ENCODE measurements around the gene ANKDD1A.
A peak's percentile ranks its signal among the peaks of the same experiment; 100 is the strongest.

Gene ANKDD1A

GRCh38 chr15:64911311-64912186, at the start of gene ANKDD1A:
ANKDD1A (plus strand) TSS chr15:64911902; CDS start chr15:64911931, 29 bp downstream.
- no peak for DNase-seq

DNA sequence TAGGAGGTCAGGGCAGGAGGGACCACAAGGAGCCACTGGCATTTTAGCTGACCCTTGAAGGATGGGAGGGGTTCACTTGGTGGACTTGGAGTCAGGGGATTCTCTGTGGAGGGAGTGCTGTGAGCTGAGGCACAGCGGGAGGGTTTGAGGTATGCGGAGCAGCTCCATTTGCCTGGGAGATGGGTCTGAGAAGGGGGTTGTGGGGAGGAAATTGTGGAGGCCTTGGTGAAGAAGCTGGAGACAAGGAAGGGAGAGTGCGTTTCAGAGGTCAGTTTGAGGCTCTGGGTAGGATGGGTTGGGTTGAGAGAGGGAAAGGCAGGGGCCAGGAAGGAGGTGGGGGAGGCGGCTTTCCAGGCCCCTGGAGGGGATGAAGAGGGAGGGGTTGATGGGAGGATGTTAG, 49.7 kb upstream of the ANKDD1A start:
- DNase-seq: no peak

- no peak for DNase-seq
Observed at GRCh38 chr15:64862408-64862807, 49.3 kb upstream of the ANKDD1A start.

- DNase-seq: no peak
Observed at GRCh38 chr15:64864068-64864467, 47.6 kb upstream of the ANKDD1A start.

DNA sequence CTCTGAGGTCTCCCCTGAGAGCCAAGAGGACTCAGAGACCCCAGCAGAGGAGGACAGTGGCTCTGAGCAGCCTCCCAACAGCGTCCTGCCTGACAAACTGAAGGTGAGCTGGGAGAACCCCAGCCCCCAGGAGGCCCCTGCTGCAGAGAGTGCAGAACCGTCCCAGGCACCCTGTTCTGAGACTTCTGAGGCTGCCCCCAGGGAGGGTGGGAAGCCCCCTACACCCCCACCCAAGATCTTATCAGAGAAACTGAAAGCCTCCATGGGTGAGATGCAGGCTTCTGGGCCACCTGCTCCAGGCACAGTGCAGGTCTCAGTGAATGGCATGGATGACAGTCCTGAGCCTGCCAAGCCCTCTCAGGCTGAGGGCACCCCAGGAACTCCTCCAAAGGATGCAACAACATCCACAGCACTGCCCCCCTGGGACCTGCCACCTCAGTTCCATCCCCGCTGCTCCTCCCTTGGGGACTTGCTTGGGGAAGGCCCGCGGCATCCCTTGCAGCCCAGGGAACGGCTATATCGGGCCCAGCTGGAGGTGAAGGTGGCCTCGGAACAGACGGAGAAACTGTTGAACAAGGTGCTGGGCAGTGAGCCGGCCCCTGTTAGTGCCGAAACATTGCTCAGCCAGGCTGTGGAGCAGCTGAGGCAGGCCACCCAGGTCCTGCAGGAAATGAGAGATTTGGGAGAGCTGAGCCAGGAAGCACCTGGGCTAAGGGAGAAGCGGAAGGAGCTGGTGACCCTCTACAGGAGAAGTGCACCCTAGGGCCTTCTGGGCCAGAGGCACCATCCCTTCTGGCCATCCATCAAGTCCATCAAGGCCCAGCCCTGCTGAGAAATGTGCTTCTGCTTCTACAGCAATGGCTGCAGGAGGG, 46.3 kb upstream of the ANKDD1A start:
- no peak for DNase-seq

GRCh38 chr15:64865998-64866520, 45.6 kb upstream of the ANKDD1A start:
- no peak for DNase-seq

DNA sequence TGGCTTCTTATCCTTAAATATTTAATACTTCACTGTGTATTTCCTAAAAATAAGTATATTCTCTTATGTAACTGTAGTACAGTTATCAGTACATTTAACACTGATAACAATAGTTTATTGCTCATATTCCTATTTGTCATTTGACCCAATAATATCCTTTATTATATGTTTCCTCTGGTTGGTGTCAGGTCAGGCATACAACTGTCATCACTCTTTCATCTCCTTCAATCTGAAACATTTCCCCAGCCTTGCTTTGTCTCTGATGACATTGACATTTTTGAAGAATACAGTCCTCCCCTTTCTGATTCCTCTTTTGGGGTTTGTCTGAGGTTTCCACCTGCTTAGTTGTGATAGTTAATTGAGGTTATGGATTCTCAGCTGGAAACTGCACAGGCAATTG, 42.2 kb upstream of the ANKDD1A start:
- no peak for DNase-seq

DNA sequence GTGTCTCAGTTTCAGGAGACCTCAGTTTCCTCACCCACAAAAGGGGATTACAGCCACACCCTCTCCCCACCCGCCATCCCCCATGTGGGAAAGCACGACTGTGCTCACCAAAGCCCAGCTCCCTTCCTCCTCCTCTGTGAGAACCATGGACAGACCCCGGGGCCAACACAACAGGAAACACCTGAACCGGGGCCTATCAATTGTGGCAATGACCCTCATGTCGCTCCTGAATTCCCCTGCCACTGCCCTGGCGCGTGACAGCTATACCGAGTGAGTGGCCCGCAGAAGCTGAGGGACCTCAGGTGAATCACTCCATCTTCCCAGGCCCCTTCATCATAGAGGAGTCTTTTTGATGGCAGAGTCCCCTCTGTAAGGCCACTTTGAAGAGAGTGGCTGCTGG, 41.3 kb upstream of the ANKDD1A start:
- no peak for DNase-seq

GRCh38 chr15:64875641-64876223, 36.0 kb upstream of the ANKDD1A start:
- DNase-seq: no peak

DNA sequence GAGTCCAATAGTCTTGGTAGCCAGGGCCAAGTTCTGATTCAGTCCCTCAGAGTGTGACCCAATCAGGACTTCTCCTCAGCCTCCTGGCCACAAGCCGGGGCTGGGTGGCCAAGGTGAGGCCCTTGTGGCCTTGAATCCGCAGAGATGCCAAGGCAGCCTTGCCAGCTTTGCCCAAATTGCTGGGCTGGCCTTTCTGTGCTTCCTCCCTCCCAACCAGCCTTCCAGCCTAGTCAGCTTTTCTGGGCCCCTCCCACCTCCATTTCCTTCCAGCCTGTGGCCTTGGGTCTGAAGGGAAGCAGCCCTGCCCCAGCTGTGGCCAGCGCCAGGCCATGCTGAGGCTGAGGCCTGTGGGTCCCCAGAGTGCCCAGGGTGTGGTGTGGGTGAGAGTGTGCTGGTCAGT, 34.3 kb upstream of the ANKDD1A start:
- DNase-seq: no peak

DNA sequence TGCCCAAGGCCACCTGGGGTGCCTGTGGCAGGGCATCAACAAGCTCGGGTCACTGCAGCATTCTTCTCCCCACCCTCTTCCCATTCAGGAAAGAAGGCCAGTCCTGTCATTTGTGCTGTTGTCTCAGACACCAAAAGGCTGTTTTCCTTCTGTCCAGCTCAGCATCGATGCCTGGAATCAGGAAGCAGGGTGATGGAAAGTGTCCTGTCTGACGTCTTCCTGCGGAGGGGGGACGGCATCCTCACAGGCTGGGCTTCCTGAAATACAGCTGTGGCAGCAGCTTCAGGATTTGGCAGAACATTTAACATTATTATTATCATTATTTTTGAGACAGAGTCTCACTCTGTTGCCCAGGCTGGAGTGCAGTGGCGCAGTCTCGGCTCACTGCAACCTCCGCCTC, 33.0 kb upstream of the ANKDD1A start:
- no peak for DNase-seq

GRCh38 chr15:64883100-64883581, 28.6 kb upstream of the ANKDD1A start:
- no peak for DNase-seq

- peak; percentile 56 for DNase-seq
Observed at GRCh38 chr15:64883997-64884511, 27.6 kb upstream of the ANKDD1A start.

DNA sequence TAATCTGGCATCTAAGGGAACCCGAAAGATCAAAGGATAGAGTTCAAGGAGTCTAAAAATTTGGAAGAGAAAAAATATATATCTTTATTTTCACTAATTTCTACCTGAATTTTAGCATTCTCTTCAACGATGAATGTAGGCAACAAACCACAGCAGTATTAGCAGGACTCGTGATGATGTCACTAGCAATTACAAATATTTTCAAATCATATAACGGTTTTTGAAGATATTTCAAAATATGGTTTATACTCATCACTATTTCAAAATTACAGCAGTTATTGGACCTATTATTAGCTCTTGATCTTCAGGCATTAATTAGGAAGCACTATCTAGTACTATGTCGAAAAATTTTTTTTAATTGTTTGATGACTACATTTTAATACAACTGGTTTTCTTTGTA, 27.0 kb upstream of the ANKDD1A start:
- DNase-seq: no peak

DNA sequence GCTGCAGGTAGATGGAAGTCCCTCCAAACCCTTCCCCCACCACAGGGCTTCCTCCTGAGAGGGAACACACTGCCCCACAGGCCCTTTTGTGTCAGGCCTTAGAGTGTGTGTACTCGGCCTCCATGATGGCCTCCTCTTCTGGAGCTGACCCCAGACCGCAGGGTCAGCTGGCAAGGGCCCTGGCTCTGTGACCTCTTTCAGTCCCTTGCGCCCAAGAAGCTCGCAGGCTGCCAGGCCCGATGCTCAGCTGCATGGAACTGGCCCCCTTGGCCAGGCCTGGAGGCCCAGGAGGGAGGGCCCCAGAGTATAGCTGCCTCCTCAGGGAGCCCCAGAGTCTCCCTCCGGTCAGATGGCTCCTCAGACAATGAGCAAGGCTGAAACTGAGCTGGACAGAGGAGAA, 23.4 kb upstream of the ANKDD1A start:
- no peak for DNase-seq

- no peak for DNase-seq
Observed at GRCh38 chr15:64891561-64891960, 20.1 kb upstream of the ANKDD1A start.

- DNase-seq: no peak
Observed at GRCh38 chr15:64892847-64893403, 18.8 kb upstream of the ANKDD1A start.

- peak; percentile 85 for DNase-seq
Observed at GRCh38 chr15:64893481-64894394, 18.0 kb upstream of the ANKDD1A start.

DNA sequence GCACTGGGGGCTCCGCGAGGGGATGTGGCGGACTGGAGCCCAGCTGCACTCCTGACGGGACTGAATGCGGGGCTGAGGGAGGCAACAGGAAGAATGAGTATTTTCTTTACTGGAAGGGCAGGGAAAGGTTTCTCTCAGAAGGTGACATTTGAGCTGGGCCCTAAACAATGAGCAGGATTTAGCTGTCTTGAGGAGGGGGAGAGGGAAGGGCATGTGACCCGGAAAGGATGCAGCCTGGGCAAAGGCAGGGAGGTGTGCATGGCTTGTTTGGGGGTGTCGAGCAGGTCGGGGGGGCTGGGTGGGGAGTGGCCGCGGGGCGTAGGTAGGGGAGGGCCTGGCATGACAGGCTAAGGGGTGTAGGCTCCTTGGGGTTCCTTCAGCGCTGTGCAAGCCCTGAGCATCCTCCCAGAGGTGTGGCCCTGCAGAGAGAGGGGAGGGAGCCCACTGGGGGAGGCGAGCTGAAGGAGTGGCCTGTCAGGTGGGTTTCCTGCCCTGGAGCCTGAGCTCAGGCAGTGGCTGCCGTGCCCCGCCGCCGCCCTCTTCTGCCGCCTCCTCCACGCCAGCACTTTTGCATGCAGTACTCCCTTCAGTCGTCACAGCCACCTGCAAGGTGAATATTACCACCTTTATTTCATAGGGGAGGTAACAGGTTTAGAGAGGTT, 17.2 kb upstream of the ANKDD1A start:
- no peak for DNase-seq

DNA sequence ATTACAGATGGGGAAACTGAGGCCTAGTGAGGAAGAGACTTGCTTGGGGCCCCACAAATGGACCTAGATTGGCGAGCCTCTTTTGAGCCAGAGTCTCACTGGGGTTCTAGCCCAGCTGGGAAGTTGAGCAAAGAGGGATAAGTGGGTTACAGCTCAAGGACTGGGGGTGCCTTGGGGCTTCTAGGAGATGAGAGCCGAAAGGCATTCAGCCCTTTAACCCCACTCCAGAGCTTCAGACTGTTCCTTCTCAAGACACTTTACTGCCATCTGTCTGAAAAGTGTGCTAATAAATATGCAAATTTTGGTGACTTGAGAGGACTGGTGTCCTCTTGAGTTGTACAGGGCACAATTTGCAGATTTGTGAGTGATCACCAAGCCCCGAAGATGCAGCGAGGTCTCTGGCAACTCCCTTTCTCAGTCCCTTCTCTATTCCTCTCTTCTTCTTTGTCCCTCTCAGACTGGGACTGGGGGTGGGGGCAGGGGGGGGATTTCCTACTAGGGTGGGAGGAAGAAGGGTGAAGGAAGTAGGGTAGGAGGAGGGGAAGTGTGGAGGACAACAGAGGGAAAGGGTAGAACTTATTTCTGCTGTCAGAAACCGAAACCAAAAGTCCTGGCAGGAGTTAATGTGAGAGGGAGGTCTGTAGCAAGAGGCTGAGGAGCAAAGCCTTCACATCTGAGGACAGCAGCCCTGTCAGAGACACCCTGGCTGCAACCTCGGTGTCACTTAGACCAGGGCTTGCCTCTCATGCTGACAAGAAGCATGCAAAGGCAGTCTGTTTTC, 16.2 kb upstream of the ANKDD1A start:
- no peak for DNase-seq

Data from kidney glomerular epithelial cell (primary cell).